HepG2 (cell line): ENCODE results near the gene SH2D3A. TPM values are rescaled to one million over a fixed set of nuclear protein-coding genes. Genes with fewer than 3 reads are reported as not detected.

Experiments used
- ATF4 ChIP-seq, 2 experiments: fragments of 450-650 bp in 1 of 2; sonication (generic) in 1 of 2; formaldehyde crosslinking; IDR thresholded peaks; 2 replicates each; pipeline versions ENCODE4 v1.5.0 to v1.8.0; 2020 to 2022; ENCODE audit warnings: mild to moderate bottlenecking in 1 of 2, missing genetic modification reagents in 1 of 2
- BCL3 ChIP-seq: sonication (generic); formaldehyde crosslinking; IDR thresholded peaks from 2 replicates; pipeline ENCODE4 v1.5.1; 2020; ENCODE audit warnings: mild to moderate bottlenecking, missing genetic modification reagents, moderate library complexity
- DRAP1 ChIP-seq: IDR thresholded peaks from 2 replicates; pipeline ENCODE4 v1.6.1; 2016; ENCODE audit warnings: missing genetic modification reagents, missing compliant biosample characterization
- ELF4 ChIP-seq: sonication (generic); formaldehyde crosslinking; IDR thresholded peaks from 2 replicates; pipeline ENCODE4 v1.5.0; 2020; ENCODE audit warnings: missing genetic modification reagents, mild to moderate bottlenecking, moderate library complexity, borderline replicate concordance
- HNRNPH1 ChIP-seq: fragments of 200-400 bp; formaldehyde crosslinking; optimal IDR thresholded peaks from 2 replicates; pipeline ENCODE3; 2017; ENCODE audit warnings: mild to moderate bottlenecking, low read depth, low read length
- MXD4 ChIP-seq: IDR thresholded peaks from 2 replicates; pipeline ENCODE4 v1.6.1; 2016; ENCODE audit warnings: mild to moderate bottlenecking, missing biosample characterization, missing genetic modification reagents
- NBN ChIP-seq: fragments of 450-650 bp; conservative IDR thresholded peaks from 2 replicates; pipeline ENCODE4 v1.6.1; 2017
- NR2F6 ChIP-seq, 2 experiments: IDR thresholded peaks; 2 replicates each; pipeline ENCODE4 v1.6.1; 2016; ENCODE audit warnings: antibody characterized with exemption in 1 of 2, mild to moderate bottlenecking in 1 of 2
- POGZ ChIP-seq: sonication (generic); formaldehyde crosslinking; IDR thresholded peaks from 2 replicates; pipeline ENCODE4 v1.4.0; 2020; ENCODE audit warnings: mild to moderate bottlenecking, missing genetic modification reagents
- PREB ChIP-seq: sonication (generic); formaldehyde crosslinking; IDR thresholded peaks from 2 replicates; pipeline ENCODE4 v1.4.0; 2020; ENCODE audit warnings: missing genetic modification reagents
- SNAI1 ChIP-seq: sonication (generic); formaldehyde crosslinking; IDR thresholded peaks from 2 replicates; pipeline ENCODE4 v1.5.0; 2020; ENCODE audit warnings: mild to moderate bottlenecking, missing genetic modification reagents, borderline replicate concordance
- SPEN ChIP-seq: sonication (generic); formaldehyde crosslinking; IDR thresholded peaks from 2 replicates; pipeline ENCODE4 v1.5.1; 2020; ENCODE audit warnings: low read depth, mild to moderate bottlenecking, missing genetic modification reagents
- WIZ ChIP-seq: sonication (generic); formaldehyde crosslinking; IDR thresholded peaks from 2 replicates; pipeline ENCODE4 v1.5.1; 2020; ENCODE audit warnings: mild to moderate bottlenecking, missing genetic modification reagents
- ZMYM3 ChIP-seq: sonication (generic); formaldehyde crosslinking; IDR thresholded peaks from 2 replicates; pipeline ENCODE4 v1.5.1; 2020; ENCODE audit warnings: mild to moderate bottlenecking, missing genetic modification reagents
- ZNF225 ChIP-seq: sonication (generic); formaldehyde crosslinking; IDR thresholded peaks from 2 replicates; pipeline ENCODE4 v1.4.0; 2020; ENCODE audit warnings: mild to moderate bottlenecking, missing genetic modification reagents
- ZNF296 ChIP-seq: sonication (generic); formaldehyde crosslinking; conservative IDR thresholded peaks from 2 replicates; pipeline ENCODE4 v1.5.0; 2020; ENCODE audit warnings: mild to moderate bottlenecking, missing genetic modification reagents
- ZNF317 ChIP-seq: sonication (generic); formaldehyde crosslinking; IDR thresholded peaks from 2 replicates; pipeline ENCODE4 v1.5.0; 2020; ENCODE audit warnings: mild to moderate bottlenecking, missing genetic modification reagents
- ZNF605 ChIP-seq: sonication (generic); formaldehyde crosslinking; IDR thresholded peaks from 2 replicates; pipeline ENCODE4 v1.8.0; 2022; ENCODE audit warnings: mild to moderate bottlenecking, missing genetic modification reagents
- ZNF607 ChIP-seq: sonication (generic); formaldehyde crosslinking; IDR thresholded peaks from 2 replicates; pipeline ENCODE4 v1.5.1; 2020; ENCODE audit warnings: missing genetic modification reagents, mild to moderate bottlenecking, borderline replicate concordance
- ZNF629 ChIP-seq: sonication (generic); formaldehyde crosslinking; conservative IDR thresholded peaks from 2 replicates; pipeline ENCODE4 v1.5.0; 2020; ENCODE audit warnings: missing genetic modification reagents
- ZNF672 ChIP-seq: sonication (generic); formaldehyde crosslinking; IDR thresholded peaks from 2 replicates; pipeline ENCODE4 v1.8.1; 2022; ENCODE audit warnings: missing genetic modification reagents
- ZNF749 ChIP-seq: sonication (generic); formaldehyde crosslinking; IDR thresholded peaks from 2 replicates; pipeline ENCODE4 v1.8.0; 2022; ENCODE audit warnings: mild to moderate bottlenecking, missing genetic modification reagents, moderate library complexity, borderline replicate concordance
- ZSCAN5A ChIP-seq: sonication (generic); formaldehyde crosslinking; IDR thresholded peaks from 2 replicates; pipeline ENCODE4 v1.8.0; 2022; ENCODE audit warnings: mild to moderate bottlenecking, missing genetic modification reagents, borderline replicate concordance
- ZXDC ChIP-seq: sonication (generic); formaldehyde crosslinking; IDR thresholded peaks from 2 replicates; pipeline ENCODE4 v1.5.0; 2020; ENCODE audit warnings: mild to moderate bottlenecking, missing genetic modification reagents
- polyA plus RNA-seq, 8 experiments: library from polyadenylated mRNA; depleted of rRNA in 3 of 8; stranded (reverse) in 7 of 8; unstranded in 1 of 8; fragments of >200 nt; fragmentation: Illumina TruSeq in 4 of 8; extraction: Trizol in 4 of 8; gene quantifications; 2 replicates each; pipeline versions ENCODE4 v1.2.1 to v1.2.3, GENCODE V29; 2011 to 2016; ENCODE audit warnings: low read depth in 4 of 8, missing spikeins in 1 of 8, mixed read lengths in 1 of 8; ENCODE audit not compliant: insufficient read depth in 1 of 8
- total RNA-seq, 5 experiments: library from RNA; depleted of rRNA; stranded (reverse); fragments of >200 nt; fragmentation: Illumina TruSeq; extraction: Trizol; gene quantifications; 2 replicates each; pipeline ENCODE4 v1.2.3, GENCODE V29; 2016; ENCODE audit warnings: low read depth in 1 of 5

The SH2D3A gene
- total and polyA plus RNA-seq, 2 of the 13 experiments (the other 11 are each of a cell fraction or from before 2014, with no cell fraction given), result 1.0 to 2.2 TPM

GRCh38 chr19:6719540-6719861 is 47.7 kb downstream of the SH2D3A start (continued):
- no peak; the same call in 1 of the 2 replicates for TF ChIP-seq BCL3
- no peak for TF ChIP-seq ZNF317
- TF ChIP-seq ZXDC (CRISPR knock-in tag), result no peak
- TF ChIP-seq MXD4 (CRISPR knock-in tag), result no peak
- TF ChIP-seq NR2F6 (IDR thresholded peaks at IDR 0.05), result no peak
- TF ChIP-seq NR2F6 (CRISPR knock-in tag; IDR thresholded peaks at IDR 0.05), result no peak
- peak; percentile 51 for TF ChIP-seq ZNF605
- no peak for TF ChIP-seq ATF4 (CRISPR knock-in tag; IDR thresholded peaks at IDR 0.05)
- no peak for TF ChIP-seq DRAP1 (CRISPR knock-in tag)
- TF ChIP-seq PREB (CRISPR knock-in tag), result no peak
- no peak for TF ChIP-seq ZNF672 (CRISPR knock-in tag)
- no peak for TF ChIP-seq WIZ
- peak; percentile 90 for TF ChIP-seq HNRNPH1
- TF ChIP-seq SPEN (CRISPR knock-in tag), result no peak
- TF ChIP-seq ELF4 (CRISPR knock-in tag), result no peak
- TF ChIP-seq ZNF607 (CRISPR knock-in tag), result no peak
- TF ChIP-seq ZNF749, result no peak
- no peak for TF ChIP-seq ZSCAN5A (CRISPR knock-in tag)
- TF ChIP-seq ZNF629, result no peak
- no peak for TF ChIP-seq ZNF225 (CRISPR knock-in tag)
- TF ChIP-seq NBN, result no peak
- no peak for TF ChIP-seq ZNF296 (CRISPR knock-in tag)
- no peak for TF ChIP-seq POGZ
- TF ChIP-seq SNAI1, result no peak
- no peak for TF ChIP-seq ZMYM3 (CRISPR knock-in tag)
